ENCODE data around the gene CCL3.
"Not testable (repeated sequence)": the region's sequence is repeated elsewhere in the genome, so short reads cannot be mapped to it uniquely, and the experiment has no call there.

The CCL3 gene

DNA sequence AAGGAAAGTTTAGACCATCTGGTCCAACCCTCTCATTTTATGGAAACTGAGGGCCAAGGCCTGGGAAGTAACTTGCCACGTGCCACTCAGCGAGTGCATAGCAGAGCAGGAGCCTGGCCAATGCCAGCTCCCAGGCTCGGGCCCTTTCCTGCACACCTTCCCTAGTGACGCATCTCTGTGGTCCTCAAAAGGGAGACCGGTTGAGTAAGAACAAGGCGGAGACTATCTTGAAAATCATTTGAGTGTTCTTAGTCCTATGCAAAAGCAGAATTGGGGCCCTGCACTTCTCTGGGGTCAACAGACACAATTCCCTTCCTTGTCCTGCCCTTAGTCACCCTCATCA lies 16.5 kb upstream of the CCL3 start:
- H3K36me3 ChIP-seq (replicated peaks), result no peaks in the 10 kb centered on the region
- H3K27me3 ChIP-seq (ENCODE audit: low read depth), result no peaks in the 10 kb centered on the region; the same call in 1 of the 2 replicates
- no peaks in the 10 kb centered on the region for H3K4me1 ChIP-seq
- in situ Hi-C loops (cut with MboI; ENCODE audit: low sequenced_read_pairs), result no loop called here
- H3K4me3 ChIP-seq, result no peak overlapping the region
- DNase-seq (ENCODE audit: low spot score in 2 of 2), result no peak
- no peaks in the 10 kb centered on the region for H3K9me3 ChIP-seq

DNA sequence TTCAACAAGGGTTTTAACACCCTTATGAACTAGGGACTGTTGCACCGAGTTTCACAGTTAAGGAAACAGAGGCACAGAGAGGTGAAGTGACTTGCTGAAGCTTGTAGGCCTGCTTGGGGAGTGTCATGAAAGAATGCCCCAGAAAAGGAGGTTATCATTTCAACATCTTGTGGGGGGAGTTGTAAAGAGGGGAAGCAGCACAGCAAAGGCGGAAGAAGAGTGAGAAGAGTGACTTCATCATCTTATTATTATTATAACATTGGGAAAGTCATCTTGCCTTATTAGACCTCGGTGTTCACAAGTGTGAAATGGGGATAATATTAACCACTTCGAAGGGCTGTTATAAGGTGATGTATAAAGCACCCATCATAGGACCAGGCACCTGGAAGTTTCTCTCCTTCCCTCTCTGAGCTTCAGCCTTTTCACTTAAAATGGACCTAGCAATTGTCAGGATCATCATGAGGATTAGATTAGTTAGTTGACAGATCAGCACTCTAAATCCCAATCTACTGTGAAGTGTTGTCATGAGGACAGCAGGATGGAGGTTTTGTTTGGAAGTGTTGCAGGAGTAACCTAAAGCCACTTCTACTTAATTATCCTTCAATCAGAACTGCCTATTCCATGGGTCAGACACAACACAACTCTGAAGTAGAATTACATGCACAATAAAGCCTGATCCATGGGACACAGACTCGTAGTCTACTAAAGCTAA lies 16.0 kb upstream of the CCL3 start:
- Histone ChIP-seq H3K27me3 (ENCODE audit: low read depth) (no peaks in the 10 kb centered on the region; the same call in 1 of the 2 replicates), H3K4me3 (no peak overlapping the region), H3K36me3 (replicated peaks) (no peaks in the 10 kb centered on the region), H3K4me1 (no peaks in the 10 kb centered on the region), H3K9me3 (no peaks in the 10 kb centered on the region)
- in situ Hi-C loops (cut with MboI; ENCODE audit: low sequenced_read_pairs), result no loop called here
- no peak for DNase-seq (ENCODE audit: low spot score in 2 of 2)

- H3K27me3 ChIP-seq (ENCODE audit: low read depth), result no peaks in the 10 kb centered on the region; the same call in 1 of the 2 replicates
- no peak overlapping the region for H3K4me3 ChIP-seq
These were observed 14.8 kb upstream of the CCL3 start for GRCh38 chr17:36104701-36105181.

DNA sequence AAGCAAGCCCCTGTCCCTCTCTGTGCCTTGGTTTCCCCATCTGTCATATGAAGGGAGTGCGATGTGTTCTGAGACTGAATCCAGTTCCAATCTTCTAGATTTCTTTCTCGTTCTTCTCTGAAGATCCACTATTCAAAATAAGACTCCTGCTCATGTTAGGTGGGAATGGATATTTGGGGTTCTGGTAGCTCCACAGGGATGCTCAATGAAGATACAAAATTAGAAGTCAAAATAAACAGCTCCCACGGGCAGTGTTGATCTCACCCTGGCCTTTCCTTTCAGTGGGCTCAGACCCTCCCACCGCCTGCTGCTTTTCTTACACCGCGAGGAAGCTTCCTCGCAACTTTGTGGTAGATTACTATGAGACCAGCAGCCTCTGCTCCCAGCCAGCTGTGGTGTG lies 14.3 kb upstream of the CCL3 start:
- in situ Hi-C loops (cut with MboI; ENCODE audit: low sequenced_read_pairs); H3K4me3 ChIP-seq; H3K27me3 ChIP-seq (ENCODE audit: low read depth); H3K9me3 ChIP-seq; DNase-seq (ENCODE audit: low spot score in 2 of 2); H3K4me1 ChIP-seq; H3K36me3 ChIP-seq (replicated peaks): not testable (repeated sequence)

More at GRCh38 chr17:36104701-36105181, 14.8 kb upstream of the CCL3 start:
- Histone ChIP-seq H3K9me3 (no peaks in the 10 kb centered on the region), H3K36me3 (replicated peaks) (no peaks in the 10 kb centered on the region), H3K4me1 (no peaks in the 10 kb centered on the region)
- no peak for DNase-seq (ENCODE audit: low spot score in 2 of 2)
- in situ Hi-C loops (cut with MboI; ENCODE audit: low sequenced_read_pairs), result no loop called here

GRCh38 chr17:36103401-36103975 lies 13.5 kb upstream of the CCL3 start, which contains the start of gene CCL4:
Gene CCL4, plus strand, starts transcription at chr17:36103827. Its CDS starts 79 bp downstream, at chr17:36103906.
- H3K27me3 ChIP-seq (ENCODE audit: low read depth); in situ Hi-C loops (cut with MboI; ENCODE audit: low sequenced_read_pairs); DNase-seq (ENCODE audit: low spot score in 2 of 2); H3K9me3 ChIP-seq; H3K36me3 ChIP-seq (replicated peaks); H3K4me3 ChIP-seq; H3K4me1 ChIP-seq: not testable (repeated sequence)

DNA sequence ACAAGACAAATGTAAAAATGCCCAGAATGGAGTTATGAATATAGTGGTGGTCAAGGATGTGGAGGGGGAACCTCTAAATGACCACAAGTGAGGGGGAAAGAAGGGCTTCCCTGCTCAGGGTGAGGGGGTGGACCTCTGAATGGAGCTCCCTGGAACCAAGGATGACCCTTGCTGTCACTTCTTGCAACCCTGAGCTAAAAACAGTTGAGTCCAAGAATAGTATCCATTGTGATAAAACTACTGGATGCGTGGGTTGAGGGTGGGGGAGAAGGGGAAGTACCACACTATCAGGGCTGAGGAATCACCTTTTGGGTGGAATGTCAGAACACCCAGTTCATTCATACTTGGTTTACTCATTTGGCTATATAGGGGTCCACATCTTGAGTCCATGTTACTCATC lies 9.1 kb upstream of the CCL3 start:
- H3K4me1 ChIP-seq; H3K9me3 ChIP-seq; H3K27me3 ChIP-seq (ENCODE audit: low read depth); DNase-seq (ENCODE audit: low spot score in 2 of 2); H3K36me3 ChIP-seq (replicated peaks); H3K4me3 ChIP-seq; in situ Hi-C loops (cut with MboI; ENCODE audit: low sequenced_read_pairs): not testable (repeated sequence)

GRCh38 chr17:36095992-36096391 lies 6.0 kb upstream of the CCL3 start:
- in situ Hi-C loops (cut with MboI; ENCODE audit: low sequenced_read_pairs), result no loop called here
- peaks cover 3% of the 10 kb centered on the region; the same call in 1 of the 2 replicates for H3K27me3 ChIP-seq (ENCODE audit: low read depth)
- no peak for DNase-seq (ENCODE audit: low spot score in 2 of 2)
- no peaks in the 10 kb centered on the region for H3K4me1 ChIP-seq
- no peaks in the 10 kb centered on the region for H3K36me3 ChIP-seq (replicated peaks)
- H3K9me3 ChIP-seq, result no peaks in the 10 kb centered on the region
- no peak overlapping the region for H3K4me3 ChIP-seq

DNA sequence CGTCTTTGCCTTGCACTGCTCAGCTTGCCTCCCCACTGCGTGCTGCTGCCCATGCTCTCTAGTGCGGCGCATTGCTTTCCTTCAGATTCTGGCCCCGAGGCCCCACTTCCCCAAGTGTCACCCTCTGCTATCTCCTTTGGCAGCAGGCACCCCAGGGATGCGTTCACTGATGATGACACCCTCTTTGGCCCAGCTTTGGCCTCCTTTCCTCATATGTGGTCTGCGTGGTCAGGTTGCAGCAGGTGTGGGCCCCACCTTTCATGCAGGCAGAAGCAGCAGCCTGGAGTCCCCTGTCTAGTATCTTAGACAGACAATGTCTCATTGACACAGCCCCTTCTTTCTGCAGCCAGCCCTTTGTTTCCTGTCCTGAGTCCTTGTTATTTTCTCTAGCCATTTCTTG lies 4.8 kb upstream of the CCL3 start:
- Histone ChIP-seq H3K4me1 (no peaks in the 10 kb centered on the region), H3K36me3 (replicated peaks) (no peaks in the 10 kb centered on the region), H3K4me3 (no peak overlapping the region), H3K9me3 (no peaks in the 10 kb centered on the region), H3K27me3 (ENCODE audit: low read depth) (peaks cover 3% of the 10 kb centered on the region; the same call in 1 of the 2 replicates)
- no peak for DNase-seq (ENCODE audit: low spot score in 2 of 2)
- in situ Hi-C loops (cut with MboI; ENCODE audit: low sequenced_read_pairs), result no loop called here

DNA sequence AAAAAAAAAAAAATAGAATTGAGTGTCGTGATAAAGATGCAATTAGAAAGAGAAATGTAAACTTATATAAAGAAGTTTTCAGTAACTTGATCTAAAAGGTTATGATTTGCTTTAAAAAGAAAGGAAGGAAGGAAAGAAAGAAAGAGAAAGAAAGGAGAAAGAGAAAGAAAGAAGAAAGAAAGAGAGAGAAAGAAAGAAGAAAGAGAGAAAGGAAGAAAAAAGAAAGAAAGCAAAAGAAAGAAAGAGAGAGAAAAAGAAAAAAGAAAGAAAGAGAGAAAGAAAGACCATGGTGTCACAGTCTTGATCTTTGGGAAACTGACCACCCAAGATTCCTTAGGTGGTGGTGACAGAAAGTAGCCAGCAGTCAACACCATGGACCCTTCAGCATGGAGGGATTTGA lies 4.3 kb upstream of the CCL3 start:
- in situ Hi-C loops (cut with MboI; ENCODE audit: low sequenced_read_pairs), result no loop called here
- no peaks in the 10 kb centered on the region for H3K4me1 ChIP-seq
- no peak for DNase-seq (ENCODE audit: low spot score in 2 of 2)

DNA sequence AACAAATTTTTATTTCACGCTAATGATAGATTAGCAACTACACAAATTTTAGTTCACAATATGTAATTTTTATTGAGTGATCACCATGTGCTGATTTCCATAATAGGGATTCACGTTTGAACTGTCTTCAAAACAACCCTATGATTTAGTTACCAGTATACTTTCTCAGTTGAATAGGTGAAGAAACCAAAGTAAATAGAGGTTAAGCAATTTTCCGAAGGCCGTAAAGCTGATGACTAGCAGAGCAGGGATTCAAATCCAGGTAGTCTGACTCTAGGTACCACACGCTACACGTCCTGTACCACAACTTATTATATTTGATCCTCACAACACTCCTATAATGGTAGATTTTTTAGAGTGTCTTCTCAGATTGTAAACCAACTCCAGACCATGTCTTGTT lies 2.8 kb upstream of the CCL3 start:
- H3K4me1 ChIP-seq, H3K4me3 ChIP-seq: not testable (repeated sequence)

More for the DNA sequence above, 4.3 kb upstream of the CCL3 start:
- H3K9me3 ChIP-seq, result no peaks in the 10 kb centered on the region
- H3K4me3 ChIP-seq, result no peak overlapping the region
- peaks cover 3% of the 10 kb centered on the region; the same call in 1 of the 2 replicates for H3K27me3 ChIP-seq (ENCODE audit: low read depth)
- no peaks in the 10 kb centered on the region for H3K36me3 ChIP-seq (replicated peaks)

GRCh38 chr17:36092230-36092629 lies 2.3 kb upstream of the CCL3 start:
- DNase-seq (ENCODE audit: low spot score in 2 of 2), result no peak
- in situ Hi-C loops (cut with MboI; ENCODE audit: low sequenced_read_pairs), result no loop called here
- H3K4me1 ChIP-seq, result no peaks in the 10 kb centered on the region
- H3K4me3 ChIP-seq, result no peak overlapping the region
- no peaks in the 10 kb centered on the region for H3K36me3 ChIP-seq (replicated peaks)
- H3K27me3 ChIP-seq (ENCODE audit: low read depth), result peaks cover 3% of the 10 kb centered on the region; the same call in 1 of the 2 replicates
- H3K9me3 ChIP-seq, result no peaks in the 10 kb centered on the region

More for the DNA sequence above, 2.8 kb upstream of the CCL3 start:
- H3K9me3 ChIP-seq; H3K27me3 ChIP-seq (ENCODE audit: low read depth); H3K36me3 ChIP-seq (replicated peaks); DNase-seq (ENCODE audit: low spot score in 2 of 2); in situ Hi-C loops (cut with MboI; ENCODE audit: low sequenced_read_pairs): not testable (repeated sequence)

DNA sequence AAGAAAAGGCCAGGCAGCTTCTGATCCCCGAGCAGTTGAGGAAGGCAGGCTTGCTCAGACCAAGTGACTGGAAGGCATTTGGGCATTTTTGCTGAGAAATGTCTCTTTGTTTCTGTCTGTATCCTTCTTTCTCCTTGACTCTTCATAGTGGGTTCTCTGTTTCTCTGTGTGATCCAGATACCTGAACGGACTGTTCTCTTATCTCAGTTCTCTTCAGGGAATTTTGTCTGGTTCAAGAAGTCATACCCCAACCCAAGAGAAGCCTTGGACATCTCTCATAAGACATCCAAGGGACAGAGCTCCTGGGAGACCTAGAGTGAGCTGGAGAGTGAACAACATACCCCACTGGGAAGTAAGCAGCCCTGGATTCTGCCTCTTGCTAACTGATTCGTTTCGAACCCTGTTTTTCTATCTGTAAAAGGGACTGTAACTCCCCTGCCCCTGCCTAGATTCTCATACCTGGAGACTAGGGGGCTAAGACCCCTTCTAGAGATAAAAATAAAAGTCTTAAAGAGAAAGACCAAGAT lies 541 bp downstream of the CCL3 start:
- Histone ChIP-seq H3K9me3 (no peaks in the 10 kb centered on the region), H3K4me3 (no peak overlapping the region), H3K4me1 (no peaks in the 10 kb centered on the region), H3K36me3 (replicated peaks) (no peaks in the 10 kb centered on the region), H3K27me3 (ENCODE audit: low read depth) (peaks cover 3% of the 10 kb centered on the region; the same call in 1 of the 2 replicates)
- DNase-seq (ENCODE audit: low spot score in 2 of 2), result no peak
- in situ Hi-C loops (cut with MboI; ENCODE audit: low sequenced_read_pairs), result no loop called here

- Histone ChIP-seq H3K36me3 (replicated peaks) (no peaks in the 10 kb centered on the region), H3K9me3 (no peaks in the 10 kb centered on the region), H3K4me3 (no peak overlapping the region), H3K27me3 (ENCODE audit: low read depth) (peaks cover 3% of the 10 kb centered on the region; the same call in 1 of the 2 replicates), H3K4me1 (no peaks in the 10 kb centered on the region)
- no peak for DNase-seq (ENCODE audit: low spot score in 2 of 2)
- in situ Hi-C loops (cut with MboI; ENCODE audit: low sequenced_read_pairs), result no loop called here
These were observed 1.1 kb downstream of the CCL3 start for GRCh38 chr17:36088670-36089338.
